Measurements from ENCODE around the gene OR10T2.
A peak's percentile ranks its signal among the peaks of the same experiment; 100 is the strongest.
"Not testable (repeated sequence)": the region's sequence is repeated elsewhere in the genome, so short reads cannot be mapped to it uniquely, and the experiment has no call there.

The OR10T2 gene

GRCh38 chr1:158398818-158399514 lies at the start of gene OR10T2:
Gene OR10T2, minus strand, starts transcription at chr1:158399466. Its CDS starts 0 bp downstream, at chr1:158399466.
- DNase-seq, result no peak

GRCh38 chr1:158445376-158445775 lies 46.1 kb upstream of the OR10T2 start:
- DNase-seq, result no peak

- DNase-seq, result no peak
Observed at GRCh38 chr1:158434741-158435140, 35.5 kb upstream of the OR10T2 start.

GRCh38 chr1:158430163-158430562 lies 30.9 kb upstream of the OR10T2 start:
- not testable (repeated sequence) for DNase-seq

DNA sequence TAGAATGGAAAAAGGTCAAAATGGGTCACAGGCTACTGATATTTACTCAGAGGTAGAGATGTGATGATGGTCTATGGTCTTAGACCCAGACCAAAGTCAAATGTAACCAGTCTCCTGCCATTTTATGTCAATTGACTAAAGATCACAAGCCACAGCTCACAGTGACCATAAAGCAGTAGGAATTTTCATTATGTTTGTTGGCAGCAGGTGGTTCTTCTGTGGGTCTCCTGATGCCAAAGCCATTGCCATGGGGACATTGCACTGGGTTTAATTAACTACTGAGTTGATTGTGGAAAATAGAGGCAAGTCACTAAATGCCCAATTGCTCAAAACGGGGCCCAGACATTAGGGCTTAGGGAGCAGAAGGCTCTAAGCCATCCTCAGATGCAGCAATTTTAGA lies 26.9 kb upstream of the OR10T2 start, which contains the start of gene OR10K2:
Gene OR10K2, minus strand, starts transcription at position 101 of the 400 bp plus-strand sequence. CDS start 5,371 bp downstream, outside the sequence.
- no peak for DNase-seq

GRCh38 chr1:158425027-158425426 lies 25.8 kb upstream of the OR10T2 start:
- peak; percentile 0 for DNase-seq

- DNase-seq, result no peak
Observed at GRCh38 chr1:158422212-158422611, 22.9 kb upstream of the OR10T2 start.

- no peak for DNase-seq
Observed at GRCh38 chr1:158417586-158417985, 18.3 kb upstream of the OR10T2 start.

GRCh38 chr1:158414651-158415345 lies 15.5 kb upstream of the OR10T2 start:
- no peak for DNase-seq

- DNase-seq, result no peak
Observed at GRCh38 chr1:158407092-158407491, 7.8 kb upstream of the OR10T2 start.

- DNase-seq, result no peak
Observed at GRCh38 chr1:158400871-158401270, 1.6 kb upstream of the OR10T2 start.

DNA sequence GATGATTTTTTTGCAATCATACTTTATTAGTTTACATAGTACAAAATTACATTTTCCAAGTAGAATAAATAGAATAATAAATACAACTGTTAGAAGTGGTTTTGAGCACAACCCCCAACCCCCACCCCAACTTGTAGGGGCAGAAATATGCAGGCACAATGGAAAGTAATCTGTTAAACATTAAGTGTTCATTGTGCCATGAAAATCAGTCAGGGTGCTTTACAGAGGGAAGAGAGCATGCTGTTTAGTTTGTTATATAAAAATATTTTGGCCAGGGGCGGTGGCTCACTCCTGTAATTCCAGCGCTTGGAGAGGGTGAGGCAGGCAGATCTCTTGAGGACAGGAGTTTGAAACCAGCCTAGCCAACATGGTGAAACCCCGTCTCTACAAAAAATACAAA lies 2.6 kb downstream of the OR10T2 start:
- no peak for DNase-seq

DNA sequence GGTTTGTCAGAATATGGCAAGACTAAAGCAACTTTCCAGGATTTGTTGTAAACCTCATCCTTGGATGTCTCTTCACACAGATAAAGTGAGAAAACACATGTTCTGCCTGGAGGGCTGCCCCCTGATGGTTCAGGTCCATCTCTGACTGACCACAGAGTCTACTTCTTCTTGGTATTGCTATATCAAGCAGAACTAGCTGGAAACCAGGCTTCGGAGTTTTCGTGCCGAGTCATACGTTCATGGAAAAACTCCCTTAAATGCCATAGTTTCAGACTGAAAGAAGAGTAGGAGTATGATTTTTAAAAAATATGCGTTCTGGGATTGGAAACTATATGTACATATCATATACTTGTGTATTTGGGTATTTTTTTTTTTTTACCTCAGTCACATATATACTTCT lies 5.8 kb downstream of the OR10T2 start:
- no peak for DNase-seq

DNA sequence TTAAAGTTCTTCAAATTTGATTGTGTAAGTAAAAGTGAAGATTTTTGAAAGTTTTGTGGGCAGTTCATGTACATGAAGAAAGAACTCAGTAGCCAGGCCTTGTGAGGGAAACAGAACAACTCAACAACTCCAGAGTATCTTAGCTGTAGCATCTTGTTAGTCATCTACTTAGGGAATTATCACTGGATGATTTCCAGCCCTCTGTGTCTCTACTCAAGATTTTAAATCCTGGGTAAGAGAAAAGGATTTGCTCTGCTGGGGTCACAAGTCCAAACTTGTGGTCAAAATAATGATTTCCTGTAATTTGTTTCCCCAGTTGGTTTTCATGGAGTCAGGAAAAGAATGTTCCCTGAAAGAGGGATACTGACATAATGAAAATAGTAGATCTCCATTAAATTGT lies 8.2 kb downstream of the OR10T2 start:
- DNase-seq, result no peak

GRCh38 chr1:158390331-158390730 lies 8.9 kb downstream of the OR10T2 start:
- no peak for DNase-seq

GRCh38 chr1:158374860-158375259 lies 24.4 kb downstream of the OR10T2 start:
- DNase-seq, result no peak

DNA sequence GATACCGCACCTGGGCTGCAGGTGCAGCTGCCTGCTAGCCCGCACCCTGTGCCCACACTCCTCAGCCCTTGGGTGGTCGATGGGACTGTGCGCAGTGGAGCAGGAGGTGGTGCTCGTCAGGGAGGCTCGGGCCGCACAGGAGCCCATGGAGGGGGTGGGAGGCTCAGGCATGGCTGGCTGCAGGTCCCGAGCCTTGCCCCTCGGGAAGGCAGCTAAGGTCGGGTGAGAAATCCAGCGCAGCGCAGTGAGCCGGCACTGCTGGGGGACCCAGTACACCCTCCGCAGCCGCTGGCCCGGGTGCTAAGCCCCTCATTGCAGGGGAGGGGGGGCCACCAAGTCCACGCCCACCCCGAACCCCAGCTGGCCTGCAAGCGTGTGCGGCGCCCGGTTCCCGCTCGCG lies 25.2 kb downstream of the OR10T2 start:
- DNase-seq, result not testable (repeated sequence)

GRCh38 chr1:158371188-158371953 lies 27.9 kb downstream of the OR10T2 start:
- no peak for DNase-seq

DNA sequence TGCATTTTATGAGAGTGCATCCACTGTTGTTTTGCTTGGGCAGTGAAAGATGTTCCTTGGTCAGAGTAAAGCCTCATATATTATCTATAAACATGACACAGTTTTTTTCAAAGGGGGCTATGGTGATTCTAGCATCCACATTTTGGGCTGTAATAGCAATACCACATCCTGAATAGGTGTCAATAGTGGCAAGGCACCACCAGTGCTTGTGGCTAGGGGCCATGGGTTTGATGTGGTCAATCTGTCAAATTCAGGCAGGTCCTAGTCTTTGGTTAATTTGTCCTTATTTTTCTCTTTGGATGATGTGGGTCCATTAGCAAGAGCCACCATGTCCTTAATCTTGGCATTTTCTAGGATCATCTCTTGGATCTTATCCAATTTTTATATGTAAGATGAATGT lies 32.5 kb downstream of the OR10T2 start:
- DNase-seq, result no peak

DNA sequence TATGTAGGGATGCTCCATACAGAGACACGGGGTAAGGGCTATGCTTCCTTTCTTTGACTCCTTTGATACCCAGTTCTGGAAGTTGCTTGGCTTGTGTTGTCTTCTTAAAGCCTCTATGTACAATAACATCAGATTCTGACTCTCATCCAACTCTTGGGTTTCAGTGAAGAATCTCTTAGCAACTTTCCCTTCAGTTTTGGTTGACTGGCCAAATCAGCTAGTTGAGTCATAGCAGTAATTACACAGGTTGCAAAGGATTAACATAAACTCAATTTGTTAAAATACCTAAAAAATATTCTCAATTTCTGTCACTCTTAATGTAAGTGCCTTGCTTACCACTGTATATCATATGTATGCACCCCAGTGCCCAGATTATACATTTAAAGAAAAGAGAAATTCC lies 36.3 kb downstream of the OR10T2 start:
- DNase-seq, result no peak

GRCh38 chr1:158362482-158362881 lies 36.8 kb downstream of the OR10T2 start:
- DNase-seq, result no peak

DNA sequence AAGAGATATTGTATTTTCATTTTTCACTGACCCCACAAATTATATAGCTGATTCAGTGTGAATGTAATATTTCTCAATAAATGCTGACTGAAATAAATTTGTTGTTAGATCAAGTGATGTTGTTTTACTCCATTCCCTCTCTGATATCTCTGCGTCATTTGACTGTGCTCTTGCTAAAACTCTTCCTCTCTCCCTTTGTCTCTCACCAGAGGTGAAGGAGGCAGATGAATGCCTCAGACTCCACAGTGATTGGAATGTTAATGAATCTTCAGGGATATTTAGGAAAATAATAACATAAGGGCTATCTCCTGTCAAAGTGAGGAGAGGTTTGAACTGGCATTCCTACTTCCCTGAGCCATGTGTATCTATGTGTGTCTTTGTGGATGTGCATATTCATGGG lies 41.8 kb downstream of the OR10T2 start:
- no peak for DNase-seq

DNA sequence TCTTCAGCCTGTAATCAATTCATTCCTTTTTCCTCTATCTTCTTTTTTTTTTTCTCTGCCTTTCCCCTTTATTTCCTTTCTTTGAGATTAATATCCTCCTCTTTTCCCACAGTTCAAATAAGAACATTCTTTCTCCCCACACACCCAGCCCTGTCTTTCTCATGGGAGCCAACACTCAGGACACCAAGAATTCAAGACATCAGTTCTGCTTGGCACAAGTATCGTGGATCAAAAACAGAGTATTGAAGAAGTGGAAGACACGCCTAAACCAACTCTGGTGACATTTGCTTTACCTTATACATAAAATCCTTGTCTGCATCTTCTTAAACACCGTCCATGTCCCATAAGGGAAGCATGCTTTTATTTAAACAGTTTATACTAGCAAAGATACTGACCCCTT lies 42.6 kb downstream of the OR10T2 start:
- DNase-seq, result no peak
